Natural killer cell treated with Interleukin-12 subunit alpha and Interleukin-12 subunit beta and Interleukin-15 and Interleukin-18, amount 100 ng/mL, for 72 hours (primary cell): ENCODE measurements around the gene LRRC72. TPM values are rescaled to one million over a fixed set of nuclear protein-coding genes. Genes with fewer than 3 reads are reported as not detected.
"Not testable (repeated sequence)": the region's sequence is repeated elsewhere in the genome, so short reads cannot be mapped to it uniquely, and the experiment has no call there.

ENCODE experiments used
- ATAC-seq, 2 donors: fragments of 150-1000 bp; cut with Tn5 transposase in 1 of 2; sonication (Bioruptor Pico), chemical (Tn5 transposase) in 1 of 2; 2 replicates each; pipeline ENCODE4 v1.10.0; 2021
- DNase-seq: peaks from one replicate; pipeline ENCODE4 v3.0.0; 2022; ENCODE audit warnings: low spot score
- H3K27ac Mint-ChIP-seq, 2 donors: 1 replicate in 1 of 2; 2 replicates in 1 of 2; pipeline ENCODE4 v1.8.0; 2022; ENCODE audit warnings: mixed read lengths in 2 of 2, mild to moderate bottlenecking in 1 of 2, moderate library complexity in 1 of 2
- H3K27me3 Mint-ChIP-seq, 2 donors: 1 replicate in 1 of 2; 2 replicates in 1 of 2; pipeline ENCODE4 v1.8.0; 2022; ENCODE audit warnings: mixed read lengths in 2 of 2
- H3K36me3 Mint-ChIP-seq: one replicate; pipeline ENCODE4 v1.8.0; 2022; ENCODE audit warnings: mixed read lengths
- H3K4me1 Mint-ChIP-seq, 2 donors: 1 replicate in 1 of 2; 2 replicates in 1 of 2; pipeline ENCODE4 v1.8.0; 2022; ENCODE audit warnings: low read depth in 2 of 2, mixed read lengths in 2 of 2, mild to moderate bottlenecking in 1 of 2
- H3K4me3 Mint-ChIP-seq: one replicate; pipeline ENCODE4 v1.8.0; 2022; ENCODE audit warnings: mixed read lengths
- H3K9me3 Mint-ChIP-seq: 2 replicates; pipeline ENCODE4 v1.8.0; 2022; ENCODE audit warnings: mixed read lengths
- total RNA-seq, 2 donors: library from RNA; stranded (reverse); gene quantifications; one replicate each; pipeline ENCODE4 v1.2.3, GENCODE V29; 2022

The LRRC72 gene
- total RNA-seq, 2 donors from 2014 or later, result not detected

GRCh38 chr7:16595596-16595995 is 69.0 kb downstream of the LRRC72 start:
- DNase-seq, ATAC-seq, H3K36me3 Mint-ChIP-seq, H3K4me3 Mint-ChIP-seq, H3K27ac Mint-ChIP-seq, H3K27me3 Mint-ChIP-seq, H3K9me3 Mint-ChIP-seq, H3K4me1 Mint-ChIP-seq: not testable (repeated sequence)

- ATAC-seq (no peak), DNase-seq (no peak)
- Mint-ChIP-seq H3K27me3 (no peaks in the 10 kb centered on the region), H3K36me3 (peaks cover 15% of the 10 kb centered on the region), H3K9me3 (no peaks in the 10 kb centered on the region), H3K27ac (no peak overlapping the region), H3K4me3 (no peak overlapping the region), H3K4me1 (no peaks in the 10 kb centered on the region)
Measured at GRCh38 chr7:16598015-16598414, 71.4 kb downstream of the LRRC72 start.

GRCh38 chr7:16599860-16600259 is 73.2 kb downstream of the LRRC72 start:
- peaks cover 15% of the 10 kb centered on the region for H3K36me3 Mint-ChIP-seq
- no peaks in the 10 kb centered on the region for H3K27me3 Mint-ChIP-seq
- DNase-seq (no peak), ATAC-seq (no peak)
- H3K27ac Mint-ChIP-seq, result no peak overlapping the region
- H3K4me3 Mint-ChIP-seq, result no peak overlapping the region
- no peaks in the 10 kb centered on the region for H3K9me3 Mint-ChIP-seq
- H3K4me1 Mint-ChIP-seq, result no peaks in the 10 kb centered on the region

- H3K4me3 Mint-ChIP-seq, result no peak overlapping the region
- ATAC-seq (no peak), DNase-seq (no peak)
- H3K27ac Mint-ChIP-seq, result no peak overlapping the region
- no peaks in the 10 kb centered on the region for H3K27me3 Mint-ChIP-seq
- H3K9me3 Mint-ChIP-seq, result no peaks in the 10 kb centered on the region
- H3K36me3 Mint-ChIP-seq, result peaks cover 15% of the 10 kb centered on the region
- no peaks in the 10 kb centered on the region for H3K4me1 Mint-ChIP-seq
Measured at GRCh38 chr7:16603633-16604032, 77.0 kb downstream of the LRRC72 start.

- ATAC-seq (no peak), DNase-seq (no peak)
- no peak overlapping the region for H3K4me3 Mint-ChIP-seq
- no peaks in the 10 kb centered on the region for H3K9me3 Mint-ChIP-seq
- no peaks in the 10 kb centered on the region for H3K27me3 Mint-ChIP-seq
- no peak overlapping the region for H3K27ac Mint-ChIP-seq
- H3K36me3 Mint-ChIP-seq, result peaks cover 15% of the 10 kb centered on the region
- H3K4me1 Mint-ChIP-seq, result no peaks in the 10 kb centered on the region
Measured at GRCh38 chr7:16604054-16604453, 77.4 kb downstream of the LRRC72 start.

- no peak overlapping the region for H3K27ac Mint-ChIP-seq
- no peak for DNase-seq
- no peaks in the 10 kb centered on the region for H3K4me1 Mint-ChIP-seq
- no peaks in the 10 kb centered on the region for H3K27me3 Mint-ChIP-seq
- peaks cover 11% of the 10 kb centered on the region for H3K36me3 Mint-ChIP-seq
- H3K4me3 Mint-ChIP-seq, result no peak overlapping the region
- ATAC-seq, result no peak
- H3K9me3 Mint-ChIP-seq, result no peaks in the 10 kb centered on the region
Measured at GRCh38 chr7:16606704-16607103, 80.1 kb downstream of the LRRC72 start.

- ATAC-seq, result no peak
Measured at GRCh38 chr7:16609842-16610450, 83.3 kb downstream of the LRRC72 start.

GRCh38 chr7:16611711-16612110 is 85.1 kb downstream of the LRRC72 start:
- H3K4me1 Mint-ChIP-seq, result no peaks in the 10 kb centered on the region
- H3K27me3 Mint-ChIP-seq, result no peaks in the 10 kb centered on the region
- ATAC-seq (no peak), DNase-seq (no peak)
- H3K9me3 Mint-ChIP-seq, result no peaks in the 10 kb centered on the region
- H3K36me3 Mint-ChIP-seq, result peaks cover 7% of the 10 kb centered on the region
- H3K27ac Mint-ChIP-seq, result no peak overlapping the region
- no peak overlapping the region for H3K4me3 Mint-ChIP-seq

More at GRCh38 chr7:16609842-16610450, 83.3 kb downstream of the LRRC72 start:
- H3K27ac Mint-ChIP-seq, result no peak overlapping the region
- H3K4me1 Mint-ChIP-seq, result no peaks in the 10 kb centered on the region
- peaks cover 7% of the 10 kb centered on the region for H3K36me3 Mint-ChIP-seq
- H3K4me3 Mint-ChIP-seq, result no peak overlapping the region
- no peaks in the 10 kb centered on the region for H3K27me3 Mint-ChIP-seq
- no peaks in the 10 kb centered on the region for H3K9me3 Mint-ChIP-seq
- no peak for DNase-seq

- DNase-seq, result no peak
- no peak for ATAC-seq
- Mint-ChIP-seq H3K27me3 (no peaks in the 10 kb centered on the region), H3K4me3 (no peak overlapping the region), H3K4me1 (peaks cover 4 to 6% of the 10 kb centered on the region in 2 donors), H3K9me3 (no peaks in the 10 kb centered on the region), H3K27ac (no peak overlapping the region), H3K36me3 (peaks cover 22% of the 10 kb centered on the region)
Measured at GRCh38 chr7:16615228-16615627, 88.6 kb downstream of the LRRC72 start.

- Mint-ChIP-seq H3K27me3 (no peaks in the 10 kb centered on the region), H3K27ac (no peak overlapping the region), H3K9me3 (no peaks in the 10 kb centered on the region), H3K4me3 (no peak overlapping the region), H3K4me1 (peaks cover 5 to 9% of the 10 kb centered on the region in 2 donors), H3K36me3 (peaks cover 20% of the 10 kb centered on the region)
- DNase-seq, result no peak
- ATAC-seq, result no peak
Measured at GRCh38 chr7:16616122-16616521, 89.5 kb downstream of the LRRC72 start.

GRCh38 chr7:16616542-16616941 is 89.9 kb downstream of the LRRC72 start:
- Mint-ChIP-seq H3K36me3 (peaks cover 20% of the 10 kb centered on the region), H3K9me3 (no peaks in the 10 kb centered on the region), H3K4me3 (no peak overlapping the region), H3K27ac (no peak overlapping the region), H3K27me3 (no peaks in the 10 kb centered on the region), H3K4me1 (peaks cover 5 to 9% of the 10 kb centered on the region in 2 donors)
- ATAC-seq, result no peak
- no peak for DNase-seq

GRCh38 chr7:16619979-16620408 is 93.4 kb downstream of the LRRC72 start:
- Mint-ChIP-seq H3K36me3 (peaks cover 20% of the 10 kb centered on the region), H3K4me1 (peaks cover 5 to 9% of the 10 kb centered on the region in 2 donors), H3K27me3 (no peaks in the 10 kb centered on the region), H3K9me3 (no peaks in the 10 kb centered on the region), H3K4me3 (peak overlapping the region; percentile 31), H3K27ac (peak overlapping the region; percentile 10 to 57)
- ATAC-seq (peak; percentile 61 to 92), DNase-seq (no peak)

- no peaks in the 10 kb centered on the region for H3K36me3 Mint-ChIP-seq
- DNase-seq (no peak), ATAC-seq (no peak)
- H3K27me3 Mint-ChIP-seq, result no peaks in the 10 kb centered on the region
- no peaks in the 10 kb centered on the region for H3K4me1 Mint-ChIP-seq
- H3K9me3 Mint-ChIP-seq, result no peaks in the 10 kb centered on the region
- H3K27ac Mint-ChIP-seq, result no peak overlapping the region
- H3K4me3 Mint-ChIP-seq, result no peak overlapping the region
Measured at GRCh38 chr7:16626388-16626787, 99.8 kb downstream of the LRRC72 start.

GRCh38 chr7:16627236-16627635 is 100.6 kb downstream of the LRRC72 start:
- Mint-ChIP-seq H3K4me3 (no peak overlapping the region), H3K27ac (no peak overlapping the region), H3K36me3 (peaks cover 5% of the 10 kb centered on the region), H3K9me3 (no peaks in the 10 kb centered on the region), H3K27me3 (no peaks in the 10 kb centered on the region), H3K4me1 (no peaks in the 10 kb centered on the region)
- DNase-seq (no peak), ATAC-seq (no peak)

- Mint-ChIP-seq H3K4me1 (no peaks in the 10 kb centered on the region), H3K27ac (no peak overlapping the region), H3K27me3 (no peaks in the 10 kb centered on the region), H3K4me3 (no peak overlapping the region), H3K36me3 (peaks cover 19% of the 10 kb centered on the region), H3K9me3 (no peaks in the 10 kb centered on the region)
- DNase-seq, result no peak
- no peak for ATAC-seq
Measured at GRCh38 chr7:16630654-16631053, 104.0 kb downstream of the LRRC72 start.
